ENCODE measurements around the gene NT5C2. TPM values are rescaled to one million over a fixed set of nuclear protein-coding genes. Genes with fewer than 3 reads are reported as not detected.
"Not testable (repeated sequence)": the region's sequence is repeated elsewhere in the genome, so short reads cannot be mapped to it uniquely, and the experiment has no call there.

NT5C2 gene
- total RNA-seq, 1 donor from 2014 or later: 113 TPM

- Mint-ChIP-seq H3K4me3 (ENCODE audit: unreplicated experiment) (no peak overlapping the region), H3K27me3 (ENCODE audit: low read depth, unreplicated experiment) (no peaks in the 10 kb centered on the region), H3K9me3 (ENCODE audit: unreplicated experiment) (no peaks in the 10 kb centered on the region), H3K4me1 (ENCODE audit: low read depth, unreplicated experiment) (peaks cover 23% of the 10 kb centered on the region), H3K36me3 (ENCODE audit: low read depth, unreplicated experiment) (peaks cover 4% of the 10 kb centered on the region), H3K27ac (ENCODE audit: unreplicated experiment) (peak overlapping the region; percentile 30)
- Histone ChIP-seq H3K79me2 (ENCODE audit: insufficient read depth, low read length) (peaks cover 41% of the 10 kb centered on the region), H3K36me3 (ENCODE audit: insufficient read depth, low read length) (no peaks in the 10 kb centered on the region), H4K20me1 (ENCODE audit: insufficient read depth, low read length) (peaks cover 14% of the 10 kb centered on the region), H3K9ac (ENCODE audit: low read length) (no peak overlapping the region), H3K27me3 (ENCODE audit: insufficient read depth, low read length) (no peaks in the 10 kb centered on the region), H2AFZ (ENCODE audit: low read depth, low read length) (no peak overlapping the region), H3K4me2 (ENCODE audit: low read length) (no peak overlapping the region), H3K4me3 (ENCODE audit: insufficient read depth, low read depth, low read length) (no peak overlapping the region), H3K9me3 (ENCODE audit: insufficient read depth, low read depth, low read length) (no peaks in the 10 kb centered on the region), H3K27ac (ENCODE audit: low read depth, low read length) (no peak overlapping the region), H3K4me1 (ENCODE audit: insufficient read depth, low read length) (peaks cover 18% of the 10 kb centered on the region)
- no peak for TF ChIP-seq CTCF (IDR thresholded peaks at IDR 0.05; ENCODE audit: insufficient read depth, low read depth, low read length)
- no peak for TF ChIP-seq EZH2 (IDR thresholded peaks at IDR 0.05; ENCODE audit: insufficient read depth, low read length)
- no peak for DNase-seq (ENCODE audit: low read depth)
- no peak for FAIRE-seq
These were observed 49.0 kb downstream of the NT5C2 start for GRCh38 chr10:103144041-103144440.

- not testable (repeated sequence) for FAIRE-seq; H2AFZ ChIP-seq (ENCODE audit: low read depth, low read length); H3K9ac ChIP-seq (ENCODE audit: low read length); H3K27me3 ChIP-seq (ENCODE audit: insufficient read depth, low read length); DNase-seq (ENCODE audit: low read depth); H3K27me3 Mint-ChIP-seq (ENCODE audit: low read depth, unreplicated experiment); H3K4me3 ChIP-seq (ENCODE audit: insufficient read depth, low read depth, low read length); H3K4me3 Mint-ChIP-seq (ENCODE audit: unreplicated experiment); H3K9me3 Mint-ChIP-seq (ENCODE audit: unreplicated experiment); H3K9me3 ChIP-seq (ENCODE audit: insufficient read depth, low read depth, low read length); H3K36me3 Mint-ChIP-seq (ENCODE audit: low read depth, unreplicated experiment); H3K27ac ChIP-seq (ENCODE audit: low read depth, low read length); H3K36me3 ChIP-seq (ENCODE audit: insufficient read depth, low read length); H3K4me2 ChIP-seq (ENCODE audit: low read length)
- Mint-ChIP-seq H3K4me1 (ENCODE audit: low read depth, unreplicated experiment) (peaks cover 23% of the 10 kb centered on the region), H3K27ac (ENCODE audit: unreplicated experiment) (peak overlapping the region; percentile 30)
- H3K4me1 ChIP-seq (ENCODE audit: insufficient read depth, low read length): peaks cover 18% of the 10 kb centered on the region
- H4K20me1 ChIP-seq (ENCODE audit: insufficient read depth, low read length): peaks cover 14% of the 10 kb centered on the region
- peaks cover 41% of the 10 kb centered on the region for H3K79me2 ChIP-seq (ENCODE audit: insufficient read depth, low read length)
These were observed 49.4 kb downstream of the NT5C2 start for GRCh38 chr10:103143641-103144040.

GRCh38 chr10:103141950-103142349 lies 51.1 kb downstream of the NT5C2 start:
- Histone ChIP-seq H3K27me3 (ENCODE audit: insufficient read depth, low read length) (no peaks in the 10 kb centered on the region), H3K4me1 (ENCODE audit: insufficient read depth, low read length) (peaks cover 18% of the 10 kb centered on the region), H2AFZ (ENCODE audit: low read depth, low read length) (no peak overlapping the region), H3K4me3 (ENCODE audit: insufficient read depth, low read depth, low read length) (no peak overlapping the region), H4K20me1 (ENCODE audit: insufficient read depth, low read length) (peaks cover 14% of the 10 kb centered on the region), H3K9me3 (ENCODE audit: insufficient read depth, low read depth, low read length) (no peaks in the 10 kb centered on the region), H3K36me3 (ENCODE audit: insufficient read depth, low read length) (peaks cover 11% of the 10 kb centered on the region), H3K4me2 (ENCODE audit: low read length) (no peak overlapping the region), H3K27ac (ENCODE audit: low read depth, low read length) (no peak overlapping the region), H3K79me2 (ENCODE audit: insufficient read depth, low read length) (peaks cover 37% of the 10 kb centered on the region), H3K9ac (ENCODE audit: low read length) (no peak overlapping the region)
- peaks cover 23% of the 10 kb centered on the region for H3K4me1 Mint-ChIP-seq (ENCODE audit: low read depth, unreplicated experiment)
- TF ChIP-seq CTCF (IDR thresholded peaks at IDR 0.05; ENCODE audit: insufficient read depth, low read depth, low read length) (no peak), EZH2 (IDR thresholded peaks at IDR 0.05; ENCODE audit: insufficient read depth, low read length) (no peak)
- H3K4me3 Mint-ChIP-seq (ENCODE audit: unreplicated experiment): peak overlapping the region; percentile 43
- H3K27me3 Mint-ChIP-seq (ENCODE audit: low read depth, unreplicated experiment): no peaks in the 10 kb centered on the region
- peaks cover 8% of the 10 kb centered on the region for H3K36me3 Mint-ChIP-seq (ENCODE audit: low read depth, unreplicated experiment)
- FAIRE-seq (no peak), DNase-seq (ENCODE audit: low read depth) (no peak)
- no peak overlapping the region for H3K27ac Mint-ChIP-seq (ENCODE audit: unreplicated experiment)
- no peaks in the 10 kb centered on the region for H3K9me3 Mint-ChIP-seq (ENCODE audit: unreplicated experiment)
